Vagina (tissue), 2 donors: ENCODE results near the gene WDSUB1. TPM values are rescaled to one million over a fixed set of nuclear protein-coding genes. Genes with fewer than 3 reads are reported as not detected.

ENCODE experiments used
- DNase-seq, 2 donors: peaks; one replicate each; pipeline ENCODE4 v3.0.0-alpha.2; 2017; ENCODE audit errors: extremely low spot score in 2 of 2
- H3K27ac ChIP-seq: fragments of 200-600 bp; sonication (generic); one replicate; pipeline ENCODE4 v1.5.1; 2019
- H3K27me3 ChIP-seq: fragments of 200-600 bp; sonication (generic); one replicate; pipeline ENCODE4 v1.5.1; 2019
- H3K36me3 ChIP-seq, 2 donors: fragments of 200-600 bp; sonication (generic); one replicate each; pipeline ENCODE4 v1.5.1; 2017 to 2019
- H3K4me1 ChIP-seq: fragments of 200-600 bp; sonication (generic); one replicate; pipeline ENCODE4 v1.5.1; 2019
- H3K4me3 ChIP-seq, 2 donors: fragments of 200-600 bp; sonication (generic); 1 replicate in 1 of 2; 2 replicates in 1 of 2; pipeline ENCODE4 v1.5.1; 2016 to 2019
- H3K9me3 ChIP-seq: fragments of 200-600 bp; sonication (generic); one replicate; pipeline ENCODE4 v1.5.1; 2019
- CTCF ChIP-seq, 3 experiments: fragments of 450-650 bp in 2 of 3; fragments of 200-600 bp in 1 of 3; sonication (generic) in 1 of 3; IDR thresholded peaks; one replicate each; pipeline ENCODE4 v1.5.1; 2017 to 2019; ENCODE audit warnings: antibody characterized with exemption in 3 of 3, mild to moderate bottlenecking in 2 of 3, moderate library complexity in 2 of 3
- POLR2A ChIP-seq, 2 donors: fragments of 450-650 bp; IDR thresholded peaks; one replicate each; pipeline ENCODE4 v1.6.1; 2017; ENCODE audit warnings: antibody characterized with exemption in 2 of 2, mild to moderate bottlenecking in 2 of 2, moderate library complexity in 2 of 2
- POLR2AphosphoS5 ChIP-seq, 2 donors: sonication (generic); formaldehyde crosslinking; IDR thresholded peaks; one replicate each; pipeline ENCODE4 v1.9.0; 2017; ENCODE audit warnings: antibody characterized with exemption in 2 of 2, mild to moderate bottlenecking in 2 of 2, low read depth in 1 of 2; ENCODE audit not compliant: insufficient read depth in 1 of 2
- intact Hi-C: fragments of 100-400 bp; cut with DNase I; formaldehyde crosslinking; loops from one replicate; pipeline ENCODE4 v1.15.1; 2023
- total RNA-seq: library from RNA; depleted of rRNA; stranded (reverse); fragments of >200 nt; gene quantifications from one replicate; pipeline ENCODE4 v1.2.3, GENCODE V29; 2016

WDSUB1 gene
- total RNA-seq, 1 donor from 2014 or later, result 2.2 TPM

GRCh38 chr2:159290289-159290907, 3.9 kb upstream of the WDSUB1 start:
- Histone ChIP-seq H3K36me3 (no peaks in the 10 kb centered on the region), H3K27ac (no peak overlapping the region), H3K4me3 (no peak overlapping the region), H3K27me3 (no peaks in the 10 kb centered on the region), H3K9me3 (no peaks in the 10 kb centered on the region), H3K4me1 (peaks cover 13% of the 10 kb centered on the region)
- DNase-seq, result no peak
- TF ChIP-seq POLR2AphosphoS5 (IDR thresholded peaks at IDR 0.05; ENCODE audit: insufficient read depth in 1 of 2, low read depth in 1 of 2) (no peak), CTCF (IDR thresholded peaks at IDR 0.05) (no peak), POLR2A (IDR thresholded peaks at IDR 0.05) (no peak)
- intact Hi-C loops, result no loop called here

DNA sequence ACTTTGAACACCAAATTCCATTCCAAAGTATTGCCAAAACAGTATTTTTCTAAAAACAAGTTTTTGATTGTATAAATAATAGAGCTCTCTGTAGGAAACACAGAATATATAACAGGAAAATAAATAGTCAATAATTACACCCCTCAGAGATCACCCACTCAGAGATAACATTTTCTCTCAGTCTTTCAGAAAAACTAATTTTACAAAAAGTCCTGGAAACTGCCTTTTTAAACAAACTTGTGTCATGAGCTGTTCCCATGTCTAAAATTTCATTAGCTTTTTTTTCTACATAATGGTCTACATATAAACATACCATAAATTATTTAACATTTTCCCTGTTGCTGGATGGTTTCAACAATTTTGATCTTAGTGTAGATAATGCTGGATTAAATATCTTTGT, 1.2 kb upstream of the WDSUB1 start:
- intact Hi-C loops, result no loop called here
- no peaks in the 10 kb centered on the region for H3K36me3 ChIP-seq
- no peaks in the 10 kb centered on the region for H3K27me3 ChIP-seq
- H3K4me1 ChIP-seq, result peaks cover 23% of the 10 kb centered on the region
- DNase-seq, result no peak
- peak overlapping the region in 1 of 2 donors; percentile 96 for H3K4me3 ChIP-seq
- TF ChIP-seq CTCF (IDR thresholded peaks at IDR 0.05), result no peak
- TF ChIP-seq POLR2A (IDR thresholded peaks at IDR 0.05), result no peak
- TF ChIP-seq POLR2AphosphoS5 (IDR thresholded peaks at IDR 0.05; ENCODE audit: insufficient read depth in 1 of 2, low read depth in 1 of 2), result no peak
- peak overlapping the region; percentile 94 for H3K27ac ChIP-seq
- no peaks in the 10 kb centered on the region for H3K9me3 ChIP-seq

- Histone ChIP-seq H3K27ac (peak overlapping the region; percentile 94), H3K27me3 (no peaks in the 10 kb centered on the region), H3K9me3 (no peaks in the 10 kb centered on the region), H3K4me3 (peak overlapping the region; percentile 78 to 96), H3K36me3 (no peaks in the 10 kb centered on the region), H3K4me1 (peaks cover 23% of the 10 kb centered on the region)
- peak; percentile 84 for TF ChIP-seq POLR2AphosphoS5 (IDR thresholded peaks at IDR 0.05; ENCODE audit: insufficient read depth in 1 of 2, low read depth in 1 of 2)
- TF ChIP-seq POLR2A (IDR thresholded peaks at IDR 0.05), result peak in 1 of 2 donors; percentile 68
- no peak for TF ChIP-seq CTCF (IDR thresholded peaks at IDR 0.05)
- intact Hi-C loops, result no loop called here
- DNase-seq, result peak in 1 of 2 donors; percentile 94
Observed at GRCh38 chr2:159286709-159287441, 372 bp upstream of the WDSUB1 start.

GRCh38 chr2:159285433-159285832, 1.1 kb downstream of the WDSUB1 start:
- H3K4me3 ChIP-seq, result peak overlapping the region; percentile 78 to 96
- no peaks in the 10 kb centered on the region for H3K9me3 ChIP-seq
- H3K36me3 ChIP-seq, result peaks cover 0 to 4% of the 10 kb centered on the region in 2 donors
- H3K4me1 ChIP-seq, result peaks cover 23% of the 10 kb centered on the region
- TF ChIP-seq POLR2AphosphoS5 (IDR thresholded peaks at IDR 0.05; ENCODE audit: insufficient read depth in 1 of 2, low read depth in 1 of 2) (no peak), CTCF (IDR thresholded peaks at IDR 0.05) (no peak), POLR2A (IDR thresholded peaks at IDR 0.05) (no peak)
- H3K27ac ChIP-seq, result peak overlapping the region; percentile 94
- no peak for DNase-seq
- intact Hi-C loops, result no loop called here
- no peaks in the 10 kb centered on the region for H3K27me3 ChIP-seq

DNA sequence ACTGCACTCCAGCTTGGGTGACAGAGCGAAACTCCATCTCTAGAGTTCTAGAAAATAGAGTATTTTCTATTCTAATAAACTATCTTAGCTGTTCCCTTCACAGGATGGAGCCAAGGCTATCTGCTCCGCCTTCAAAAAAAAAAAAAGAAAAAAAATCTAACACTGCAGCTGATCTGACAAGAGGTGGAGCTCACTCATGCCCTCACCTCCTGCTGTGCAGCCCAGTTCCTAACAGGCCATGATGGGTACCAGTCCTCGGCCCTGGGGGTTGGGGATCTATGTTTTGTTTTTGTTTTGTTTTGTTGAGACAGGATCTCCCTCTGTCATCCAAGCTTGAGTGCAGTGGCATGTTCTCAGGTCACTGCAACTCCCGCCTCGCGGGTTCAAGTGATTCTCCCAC, 3.0 kb downstream of the WDSUB1 start:
- peaks cover 0 to 4% of the 10 kb centered on the region in 2 donors for H3K36me3 ChIP-seq
- intact Hi-C loops, result no loop called here
- no peak for DNase-seq
- no peaks in the 10 kb centered on the region for H3K27me3 ChIP-seq
- H3K4me3 ChIP-seq, result no peak overlapping the region
- no peak overlapping the region for H3K27ac ChIP-seq
- no peak for TF ChIP-seq CTCF (IDR thresholded peaks at IDR 0.05)
- no peak for TF ChIP-seq POLR2AphosphoS5 (IDR thresholded peaks at IDR 0.05; ENCODE audit: insufficient read depth in 1 of 2, low read depth in 1 of 2)
- no peak for TF ChIP-seq POLR2A (IDR thresholded peaks at IDR 0.05)
- no peaks in the 10 kb centered on the region for H3K9me3 ChIP-seq
- peaks cover 23% of the 10 kb centered on the region for H3K4me1 ChIP-seq
